ENCODE results near the gene EVC.

Gene EVC

GRCh38 chr4:5814421-5814820 is 103.4 kb downstream of the EVC start:
- Histone ChIP-seq H3K36me3 (replicated peaks) (peaks cover 40% of the 10 kb centered on the region), H3K4me3 (no peak overlapping the region), H3K4me1 (no peaks in the 10 kb centered on the region), H3K27me3 (ENCODE audit: low read depth) (no peaks in the 10 kb centered on the region), H3K9me3 (no peaks in the 10 kb centered on the region)
- no peak for DNase-seq (ENCODE audit: low spot score in 2 of 2)
- in situ Hi-C loops (cut with MboI; ENCODE audit: low sequenced_read_pairs) = no loop called here

GRCh38 chr4:5815641-5816040 is 104.6 kb downstream of the EVC start:
- H3K36me3 ChIP-seq (replicated peaks) = peaks cover 41% of the 10 kb centered on the region
- in situ Hi-C loops (cut with MboI; ENCODE audit: low sequenced_read_pairs) = no loop called here
- no peaks in the 10 kb centered on the region for H3K4me1 ChIP-seq

GRCh38 chr4:5816101-5816500 is 105.1 kb downstream of the EVC start:
- H3K4me3 ChIP-seq = no peak overlapping the region
- no peak for DNase-seq (ENCODE audit: low spot score in 2 of 2)
- H3K9me3 ChIP-seq = no peaks in the 10 kb centered on the region
- H3K27me3 ChIP-seq (ENCODE audit: low read depth) = no peaks in the 10 kb centered on the region
- H3K4me1 ChIP-seq = no peaks in the 10 kb centered on the region
- H3K36me3 ChIP-seq (replicated peaks) = peaks cover 43% of the 10 kb centered on the region
- in situ Hi-C loops (cut with MboI; ENCODE audit: low sequenced_read_pairs) = no loop called here

More at GRCh38 chr4:5815641-5816040, 104.6 kb downstream of the EVC start:
- no peak overlapping the region for H3K4me3 ChIP-seq
- DNase-seq (ENCODE audit: low spot score in 2 of 2) = no peak
- no peaks in the 10 kb centered on the region for H3K27me3 ChIP-seq (ENCODE audit: low read depth)
- no peaks in the 10 kb centered on the region for H3K9me3 ChIP-seq

- peaks cover 49% of the 10 kb centered on the region for H3K36me3 ChIP-seq (replicated peaks)
- H3K4me3 ChIP-seq = no peak overlapping the region
- DNase-seq (ENCODE audit: low spot score in 2 of 2) = no peak
- in situ Hi-C loops (cut with MboI; ENCODE audit: low sequenced_read_pairs) = no loop called here
- H3K4me1 ChIP-seq = no peaks in the 10 kb centered on the region
- no peaks in the 10 kb centered on the region for H3K9me3 ChIP-seq
- H3K27me3 ChIP-seq (ENCODE audit: low read depth) = no peaks in the 10 kb centered on the region
Observed at GRCh38 chr4:5816851-5817375, 105.9 kb downstream of the EVC start.

GRCh38 chr4:5821665-5822358 is 110.8 kb downstream of the EVC start:
- in situ Hi-C loops (cut with MboI; ENCODE audit: low sequenced_read_pairs) = no loop called here
- Histone ChIP-seq H3K9me3 (no peaks in the 10 kb centered on the region), H3K4me1 (no peaks in the 10 kb centered on the region), H3K27me3 (ENCODE audit: low read depth) (no peaks in the 10 kb centered on the region), H3K36me3 (replicated peaks) (peaks cover 84% of the 10 kb centered on the region), H3K4me3 (no peak overlapping the region)
- peak in 1 of 2 experiments; percentile 50 for DNase-seq (ENCODE audit: low spot score in 2 of 2)

GRCh38 chr4:5822619-5823018 is 111.6 kb downstream of the EVC start:
- in situ Hi-C loops (cut with MboI; ENCODE audit: low sequenced_read_pairs) = no loop called here
- DNase-seq (ENCODE audit: low spot score in 2 of 2) = no peak
- Histone ChIP-seq H3K4me3 (no peak overlapping the region), H3K4me1 (no peaks in the 10 kb centered on the region), H3K27me3 (ENCODE audit: low read depth) (no peaks in the 10 kb centered on the region), H3K9me3 (no peaks in the 10 kb centered on the region), H3K36me3 (replicated peaks) (peaks cover 84% of the 10 kb centered on the region)

- Histone ChIP-seq H3K4me1 (no peaks in the 10 kb centered on the region), H3K27me3 (ENCODE audit: low read depth) (no peaks in the 10 kb centered on the region), H3K4me3 (no peak overlapping the region), H3K36me3 (replicated peaks) (peaks cover 87% of the 10 kb centered on the region), H3K9me3 (no peaks in the 10 kb centered on the region)
- in situ Hi-C loops (cut with MboI; ENCODE audit: low sequenced_read_pairs) = no loop called here
- no peak for DNase-seq (ENCODE audit: low spot score in 2 of 2)
Observed at GRCh38 chr4:5823542-5824211, 112.7 kb downstream of the EVC start.

GRCh38 chr4:5824227-5824626 is 113.2 kb downstream of the EVC start:
- H3K4me1 ChIP-seq = no peaks in the 10 kb centered on the region
- H3K36me3 ChIP-seq (replicated peaks) = peaks cover 82% of the 10 kb centered on the region
- H3K9me3 ChIP-seq = no peaks in the 10 kb centered on the region
- in situ Hi-C loops (cut with MboI; ENCODE audit: low sequenced_read_pairs) = no loop called here
- no peak overlapping the region for H3K4me3 ChIP-seq
- H3K27me3 ChIP-seq (ENCODE audit: low read depth) = no peaks in the 10 kb centered on the region
- DNase-seq (ENCODE audit: low spot score in 2 of 2) = no peak

- Histone ChIP-seq H3K4me1 (no peaks in the 10 kb centered on the region), H3K36me3 (replicated peaks) (peaks cover 83% of the 10 kb centered on the region), H3K9me3 (no peaks in the 10 kb centered on the region), H3K27me3 (ENCODE audit: low read depth) (no peaks in the 10 kb centered on the region), H3K4me3 (no peak overlapping the region)
- in situ Hi-C loops (cut with MboI; ENCODE audit: low sequenced_read_pairs) = no loop called here
- DNase-seq (ENCODE audit: low spot score in 2 of 2) = peak; percentile 33 to 45
Observed at GRCh38 chr4:5824635-5825034, 113.6 kb downstream of the EVC start.

- no peaks in the 10 kb centered on the region for H3K27me3 ChIP-seq (ENCODE audit: low read depth)
- DNase-seq (ENCODE audit: low spot score in 2 of 2) = no peak
- H3K4me1 ChIP-seq = no peaks in the 10 kb centered on the region
Observed at GRCh38 chr4:5825321-5826041, 114.5 kb downstream of the EVC start.

GRCh38 chr4:5826437-5827107 is 115.6 kb downstream of the EVC start:
- peaks cover 77% of the 10 kb centered on the region for H3K36me3 ChIP-seq (replicated peaks)
- H3K9me3 ChIP-seq = no peaks in the 10 kb centered on the region
- in situ Hi-C loops (cut with MboI; ENCODE audit: low sequenced_read_pairs) = no loop called here
- H3K27me3 ChIP-seq (ENCODE audit: low read depth) = no peaks in the 10 kb centered on the region
- DNase-seq (ENCODE audit: low spot score in 2 of 2) = no peak
- H3K4me1 ChIP-seq = no peaks in the 10 kb centered on the region
- H3K4me3 ChIP-seq = no peak overlapping the region

More at GRCh38 chr4:5825321-5826041, 114.5 kb downstream of the EVC start:
- Histone ChIP-seq H3K4me3 (no peak overlapping the region), H3K36me3 (replicated peaks) (peaks cover 83% of the 10 kb centered on the region), H3K9me3 (no peaks in the 10 kb centered on the region)
- in situ Hi-C loops (cut with MboI; ENCODE audit: low sequenced_read_pairs) = no loop called here

- no peak for DNase-seq (ENCODE audit: low spot score in 2 of 2)
- H3K27me3 ChIP-seq (ENCODE audit: low read depth) = no peaks in the 10 kb centered on the region
- in situ Hi-C loops (cut with MboI; ENCODE audit: low sequenced_read_pairs) = no loop called here
- H3K4me3 ChIP-seq = no peak overlapping the region
- no peaks in the 10 kb centered on the region for H3K4me1 ChIP-seq
- H3K36me3 ChIP-seq (replicated peaks) = peaks cover 75% of the 10 kb centered on the region
- H3K9me3 ChIP-seq = no peaks in the 10 kb centered on the region
Observed at GRCh38 chr4:5827108-5828004, 116.4 kb downstream of the EVC start.

- H3K27me3 ChIP-seq (ENCODE audit: low read depth) = no peaks in the 10 kb centered on the region
- DNase-seq (ENCODE audit: low spot score in 2 of 2) = no peak
- in situ Hi-C loops (cut with MboI; ENCODE audit: low sequenced_read_pairs) = no loop called here
- H3K9me3 ChIP-seq = no peaks in the 10 kb centered on the region
- H3K4me1 ChIP-seq = no peaks in the 10 kb centered on the region
- H3K4me3 ChIP-seq = no peak overlapping the region
- H3K36me3 ChIP-seq (replicated peaks) = peaks cover 75% of the 10 kb centered on the region
Observed at GRCh38 chr4:5828005-5828391, 117.0 kb downstream of the EVC start.
